ENCODE results near the gene LAGE3. TPM values are rescaled to one million over a fixed set of nuclear protein-coding genes. Genes with fewer than 3 reads are reported as not detected.
A peak's percentile ranks its signal among the peaks of the same experiment; 100 is the strongest.

The LAGE3 gene
- total RNA-seq, 1 donor from 2014 or later, result 15.1 TPM

DNA sequence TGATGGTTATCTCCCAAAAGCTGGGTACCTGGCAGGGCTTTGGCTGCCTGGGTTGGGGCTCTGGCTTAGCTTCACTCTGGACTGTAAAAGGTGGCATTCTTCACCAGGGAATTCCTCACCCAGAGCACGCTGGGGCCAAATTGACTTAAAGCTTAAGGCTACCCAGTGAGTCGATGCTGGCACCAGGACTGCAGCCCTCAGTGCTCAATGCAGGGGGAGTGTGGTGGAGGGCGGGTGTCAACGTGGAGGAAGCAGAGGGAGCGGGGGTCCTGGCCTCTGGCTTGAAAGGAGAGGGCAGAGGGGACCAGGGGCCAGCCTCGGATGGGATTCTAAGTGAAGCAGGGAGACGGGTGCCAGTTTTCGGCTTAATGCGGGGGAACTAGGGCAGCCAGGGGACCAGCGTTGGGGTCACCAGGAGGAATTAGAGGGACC is 35.6 kb downstream of the LAGE3 start:
- peaks cover 16% of the 10 kb centered on the region for H3K36me3 ChIP-seq
- peaks cover 12% of the 10 kb centered on the region for H3K4me1 ChIP-seq
- ATAC-seq (no peak), DNase-seq (no peak)
- intact Hi-C loops (cut with DNase I), result no loop called here
- H3K9me3 ChIP-seq, result no peaks in the 10 kb centered on the region
- H3K4me3 ChIP-seq, result peak overlapping the region; percentile 35
- H3K27ac ChIP-seq, result peak overlapping the region; percentile 63
- no peaks in the 10 kb centered on the region for H3K27me3 ChIP-seq
- TF ChIP-seq, protein P1, sequence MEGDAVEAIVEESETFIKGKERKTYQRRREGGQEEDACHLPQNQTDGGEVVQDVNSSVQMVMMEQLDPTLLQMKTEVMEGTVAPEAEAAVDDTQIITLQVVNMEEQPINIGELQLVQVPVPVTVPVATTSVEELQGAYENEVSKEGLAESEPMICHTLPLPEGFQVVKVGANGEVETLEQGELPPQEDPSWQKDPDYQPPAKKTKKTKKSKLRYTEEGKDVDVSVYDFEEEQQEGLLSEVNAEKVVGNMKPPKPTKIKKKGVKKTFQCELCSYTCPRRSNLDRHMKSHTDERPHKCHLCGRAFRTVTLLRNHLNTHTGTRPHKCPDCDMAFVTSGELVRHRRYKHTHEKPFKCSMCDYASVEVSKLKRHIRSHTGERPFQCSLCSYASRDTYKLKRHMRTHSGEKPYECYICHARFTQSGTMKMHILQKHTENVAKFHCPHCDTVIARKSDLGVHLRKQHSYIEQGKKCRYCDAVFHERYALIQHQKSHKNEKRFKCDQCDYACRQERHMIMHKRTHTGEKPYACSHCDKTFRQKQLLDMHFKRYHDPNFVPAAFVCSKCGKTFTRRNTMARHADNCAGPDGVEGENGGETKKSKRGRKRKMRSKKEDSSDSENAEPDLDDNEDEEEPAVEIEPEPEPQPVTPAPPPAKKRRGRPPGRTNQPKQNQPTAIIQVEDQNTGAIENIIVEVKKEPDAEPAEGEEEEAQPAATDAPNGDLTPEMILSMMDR (IDR thresholded peaks at IDR 0.05), result no peak

DNA sequence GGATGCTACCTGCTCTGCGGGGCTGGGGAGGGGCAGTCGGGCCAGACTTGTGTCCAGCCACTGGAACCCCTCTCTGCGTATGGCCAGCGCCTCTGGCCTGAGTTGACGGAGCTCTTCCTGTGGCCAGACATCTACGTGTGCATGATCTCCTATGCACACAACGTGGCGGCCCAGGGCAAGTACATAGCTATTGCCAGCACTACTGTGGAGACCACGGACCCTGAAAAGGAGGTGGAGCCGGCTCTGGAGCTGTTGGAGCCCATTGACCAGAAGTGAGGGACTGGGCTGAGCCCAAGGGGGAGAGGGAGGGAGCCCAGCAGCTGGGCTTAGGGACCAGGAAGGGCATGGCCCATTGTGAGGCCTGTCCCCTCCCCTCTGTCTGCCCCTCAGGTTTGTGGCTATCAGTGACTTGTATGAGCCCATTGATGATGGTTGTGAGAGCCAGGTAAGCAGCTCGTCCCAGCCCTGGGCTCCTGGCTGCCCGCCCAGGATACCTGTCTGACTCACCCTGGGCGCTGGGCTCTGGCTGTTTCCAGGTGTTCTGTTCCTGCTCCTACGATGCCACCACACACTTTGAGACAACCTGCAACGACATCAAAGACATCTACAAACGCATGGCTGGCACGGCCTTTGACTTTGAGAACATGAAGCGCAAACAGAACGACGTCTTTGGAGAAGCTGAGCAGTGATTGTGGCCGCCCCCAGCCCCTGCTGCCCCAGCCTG is 36.9 kb downstream of the LAGE3 start:
- H3K36me3 ChIP-seq, result peaks cover 16% of the 10 kb centered on the region
- no peak overlapping the region for H3K27ac ChIP-seq
- TF ChIP-seq, protein P1 (IDR thresholded peaks at IDR 0.05), result no peak

GRCh38 chrX:154441564-154441963 is 37.5 kb downstream of the LAGE3 start:
- Histone ChIP-seq H3K9me3 (no peaks in the 10 kb centered on the region), H3K36me3 (peaks cover 16% of the 10 kb centered on the region), H3K4me3 (no peak overlapping the region), H3K4me1 (peaks cover 12% of the 10 kb centered on the region), H3K27me3 (no peaks in the 10 kb centered on the region), H3K27ac (no peak overlapping the region)
- DNase-seq, result no peak
- intact Hi-C loops (cut with DNase I), result no loop called here
- ATAC-seq, result no peak
- TF ChIP-seq, protein P1 (IDR thresholded peaks at IDR 0.05), result no peak

More for the DNA sequence above, 36.9 kb downstream of the LAGE3 start:
- DNase-seq, result no peak
- H3K4me1 ChIP-seq, result peaks cover 12% of the 10 kb centered on the region
- ATAC-seq, result no peak
- H3K27me3 ChIP-seq, result no peaks in the 10 kb centered on the region
- intact Hi-C loops (cut with DNase I), result no loop called here
- H3K9me3 ChIP-seq, result no peaks in the 10 kb centered on the region
- no peak overlapping the region for H3K4me3 ChIP-seq

GRCh38 chrX:154440623-154441357 is 38.3 kb downstream of the LAGE3 start:
- H3K27me3 ChIP-seq, result no peaks in the 10 kb centered on the region
- H3K4me1 ChIP-seq, result peaks cover 12% of the 10 kb centered on the region
- H3K27ac ChIP-seq, result no peak overlapping the region
- H3K36me3 ChIP-seq, result peaks cover 19% of the 10 kb centered on the region
- DNase-seq (no peak), ATAC-seq (no peak)
- intact Hi-C loops (cut with DNase I), result no loop called here
- TF ChIP-seq, protein P1 (IDR thresholded peaks at IDR 0.05), result no peak
- H3K9me3 ChIP-seq, result no peaks in the 10 kb centered on the region
- H3K4me3 ChIP-seq, result no peak overlapping the region

DNA sequence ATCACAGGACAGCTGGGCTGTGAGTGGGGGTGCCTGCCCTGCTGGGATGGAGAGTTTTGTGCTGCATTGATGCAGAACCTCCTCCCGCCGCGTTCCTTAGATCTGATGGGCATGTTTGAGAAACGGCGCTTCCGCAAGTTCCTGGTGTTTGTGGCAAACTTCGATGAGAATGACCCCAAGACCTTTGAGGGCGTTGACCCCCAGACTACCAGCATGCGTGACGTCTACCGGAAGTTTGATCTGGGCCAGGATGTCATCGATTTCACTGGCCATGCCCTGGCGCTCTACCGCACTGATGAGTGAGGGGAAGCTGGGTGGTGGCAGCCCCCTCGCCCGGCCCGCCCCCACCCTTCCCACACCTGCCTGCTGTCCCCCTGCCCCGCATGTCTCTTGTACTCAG is 39.2 kb downstream of the LAGE3 start:
- TF ChIP-seq, protein P1 (IDR thresholded peaks at IDR 0.05), result no peak
- H3K27me3 ChIP-seq, result no peaks in the 10 kb centered on the region
- DNase-seq, result no peak
- peaks cover 20% of the 10 kb centered on the region for H3K36me3 ChIP-seq
- no peak overlapping the region for H3K27ac ChIP-seq
- H3K9me3 ChIP-seq, result no peaks in the 10 kb centered on the region
- intact Hi-C loops (cut with DNase I), result no loop called here
- no peak for ATAC-seq
- no peak overlapping the region for H3K4me3 ChIP-seq
- H3K4me1 ChIP-seq, result peaks cover 4% of the 10 kb centered on the region
